Uterus (tissue), 4 donors: ENCODE data around the gene RAPSN. TPM values are rescaled to one million over a fixed set of nuclear protein-coding genes. Genes with fewer than 3 reads are reported as not detected.

Source experiments
- DNase-seq, 2 donors: peaks; one replicate each; pipeline ENCODE4 v3.0.0-alpha.2; 2019 to 2020
- H3K27ac ChIP-seq, 2 donors: fragments of 200-600 bp; sonication (generic); 1 replicate in 1 of 2; 2 replicates in 1 of 2; pipeline ENCODE4 v1.5.1; 2016 to 2018
- H3K27me3 ChIP-seq, 2 donors: fragments of 200-600 bp; sonication (generic); one replicate each; pipeline ENCODE4 v1.5.1; 2018 to 2019; ENCODE audit warnings: control low read depth in 1 of 2
- H3K36me3 ChIP-seq, 2 donors: fragments of 200-600 bp; sonication (generic); one replicate each; pipeline ENCODE4 v1.5.1; 2019; ENCODE audit warnings: control low read depth in 1 of 2
- H3K4me1 ChIP-seq, 2 donors: fragments of 200-600 bp; sonication (generic); one replicate each; pipeline ENCODE4 v1.5.1; 2018 to 2019; ENCODE audit warnings: control low read depth in 1 of 2
- H3K4me3 ChIP-seq, 2 donors: fragments of 200-600 bp; sonication (generic); 1 replicate in 1 of 2; 2 replicates in 1 of 2; pipeline ENCODE4 v1.5.1; 2018 to 2019; ENCODE audit warnings: mild to moderate bottlenecking in 1 of 2
- H3K9me3 ChIP-seq, 2 donors: fragments of 200-600 bp; sonication (generic); one replicate each; pipeline ENCODE4 v1.5.1; 2019; ENCODE audit warnings: control low read depth in 1 of 2
- POLR2A ChIP-seq, 2 donors: fragments of 450-650 bp; IDR thresholded peaks; one replicate each; pipeline ENCODE4 v1.6.1; 2016; ENCODE audit warnings: antibody characterized with exemption in 2 of 2, mild to moderate bottlenecking in 1 of 2, moderate library complexity in 1 of 2
- intact Hi-C: fragments of 100-400 bp; cut with DNase I; formaldehyde crosslinking; loops from one replicate; pipeline ENCODE4 v1.15.1; 2023; ENCODE audit warnings: low total_unique reads
- total RNA-seq, 4 donors: library from RNA; depleted of rRNA in 3 of 4; stranded (reverse); fragments of >200 nt in 3 of 4; gene quantifications; one replicate each; pipeline versions ENCODE4 v1.1.0 to v1.2.4, GENCODE V29; 2014 to 2023
- TF ChIP-seq, protein P1 (sequence below), 4 experiments: fragments of 200-600 bp in 2 of 4; fragments of 450-650 bp in 2 of 4; sonication (generic) in 2 of 4; IDR thresholded peaks; one replicate each; pipeline ENCODE4 v1.5.1; 2016 to 2019; ENCODE audit warnings: antibody characterized with exemption in 4 of 4, mild to moderate bottlenecking in 2 of 4, moderate library complexity in 1 of 4
- donor health status: DM: yes; HTN: yes; CAD: no.

RAPSN gene
- total RNA-seq, 4 donors from 2014 or later = 0.41 TPM; not detected in 3

DNA sequence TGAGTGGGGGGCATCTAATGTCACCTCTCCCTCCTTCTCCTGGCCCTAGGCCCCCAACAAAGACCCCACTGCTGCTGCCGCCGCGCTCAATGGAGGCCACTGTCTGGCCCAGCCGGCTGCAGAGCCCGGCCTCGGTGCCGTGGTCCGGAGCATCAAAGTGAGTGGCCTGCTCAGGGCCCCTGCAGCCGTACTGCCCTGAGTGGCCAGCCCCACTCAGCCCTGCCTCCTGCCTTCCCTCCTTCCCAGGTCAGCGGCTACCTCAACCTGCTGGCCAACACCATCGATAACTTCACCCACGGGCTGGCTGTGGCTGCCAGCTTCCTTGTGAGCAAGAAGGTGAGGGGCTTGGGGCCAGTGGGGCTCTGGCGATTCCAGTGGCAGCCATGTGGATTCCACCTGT is 35.6 kb downstream of the RAPSN start:
- Histone ChIP-seq H3K36me3 (no peaks in the 10 kb centered on the region), H3K27me3 (no peaks in the 10 kb centered on the region), H3K4me1 (peaks cover 4 to 42% of the 10 kb centered on the region in 2 donors), H3K27ac (peak overlapping the region; percentile 86 to 87), H3K9me3 (no peaks in the 10 kb centered on the region), H3K4me3 (no peak overlapping the region)
- no peak for TF ChIP-seq POLR2A (IDR thresholded peaks at IDR 0.05)
- TF ChIP-seq, protein P1, sequence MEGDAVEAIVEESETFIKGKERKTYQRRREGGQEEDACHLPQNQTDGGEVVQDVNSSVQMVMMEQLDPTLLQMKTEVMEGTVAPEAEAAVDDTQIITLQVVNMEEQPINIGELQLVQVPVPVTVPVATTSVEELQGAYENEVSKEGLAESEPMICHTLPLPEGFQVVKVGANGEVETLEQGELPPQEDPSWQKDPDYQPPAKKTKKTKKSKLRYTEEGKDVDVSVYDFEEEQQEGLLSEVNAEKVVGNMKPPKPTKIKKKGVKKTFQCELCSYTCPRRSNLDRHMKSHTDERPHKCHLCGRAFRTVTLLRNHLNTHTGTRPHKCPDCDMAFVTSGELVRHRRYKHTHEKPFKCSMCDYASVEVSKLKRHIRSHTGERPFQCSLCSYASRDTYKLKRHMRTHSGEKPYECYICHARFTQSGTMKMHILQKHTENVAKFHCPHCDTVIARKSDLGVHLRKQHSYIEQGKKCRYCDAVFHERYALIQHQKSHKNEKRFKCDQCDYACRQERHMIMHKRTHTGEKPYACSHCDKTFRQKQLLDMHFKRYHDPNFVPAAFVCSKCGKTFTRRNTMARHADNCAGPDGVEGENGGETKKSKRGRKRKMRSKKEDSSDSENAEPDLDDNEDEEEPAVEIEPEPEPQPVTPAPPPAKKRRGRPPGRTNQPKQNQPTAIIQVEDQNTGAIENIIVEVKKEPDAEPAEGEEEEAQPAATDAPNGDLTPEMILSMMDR (IDR thresholded peaks at IDR 0.05) = no peak
- intact Hi-C loops = no loop called here
- DNase-seq = no peak

DNA sequence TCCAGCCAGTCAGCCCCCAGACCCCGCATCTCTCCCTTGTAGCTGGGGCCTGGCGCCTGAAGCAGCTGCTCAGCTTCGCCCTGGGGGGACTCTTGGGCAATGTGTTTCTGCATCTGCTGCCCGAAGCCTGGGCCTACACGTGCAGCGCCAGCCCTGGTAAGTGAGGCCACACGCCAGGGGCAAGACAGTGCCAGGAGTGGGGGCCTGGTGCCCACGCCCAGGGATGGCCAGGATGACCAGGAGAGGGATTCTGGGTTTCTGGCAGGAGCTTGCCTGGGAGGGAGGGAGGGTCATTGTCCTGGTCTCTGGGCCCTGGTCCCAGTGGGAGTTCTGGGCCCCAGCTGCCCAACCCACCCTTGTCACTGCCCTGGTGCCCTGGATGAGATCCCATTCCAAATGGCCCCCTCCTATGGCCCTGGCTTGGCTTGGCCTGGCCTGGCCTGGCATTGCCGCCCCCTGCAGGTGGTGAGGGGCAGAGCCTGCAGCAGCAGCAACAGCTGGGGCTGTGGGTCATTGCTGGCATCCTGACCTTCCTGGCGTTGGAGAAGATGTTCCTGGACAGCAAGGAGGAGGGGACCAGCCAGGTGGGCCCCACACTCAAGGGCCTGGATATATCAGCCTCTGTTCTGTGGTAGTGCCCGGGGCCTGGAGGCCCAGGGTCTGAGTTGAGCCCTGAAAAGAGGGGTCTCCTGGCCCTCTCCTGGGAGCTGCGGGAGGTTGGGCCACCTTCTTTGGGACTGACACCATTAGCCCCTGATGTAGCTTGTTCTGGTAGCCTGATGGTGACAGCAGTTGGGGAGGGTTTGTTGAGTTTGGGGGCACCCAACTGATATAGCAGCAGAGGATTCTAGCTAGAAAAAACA is 36.8 kb downstream of the RAPSN start:
- peak overlapping the region; percentile 3 to 24 for H3K27ac ChIP-seq
- no peaks in the 10 kb centered on the region for H3K9me3 ChIP-seq
- no peaks in the 10 kb centered on the region for H3K27me3 ChIP-seq
- no peak for DNase-seq
- H3K4me3 ChIP-seq = no peak overlapping the region
- TF ChIP-seq, protein P1 (IDR thresholded peaks at IDR 0.05) = peak in 3 of 4 experiments; percentile 37 to 49 (median 49)
- TF ChIP-seq POLR2A (IDR thresholded peaks at IDR 0.05) = no peak
- no peaks in the 10 kb centered on the region for H3K36me3 ChIP-seq
- H3K4me1 ChIP-seq = peaks cover 7 to 48% of the 10 kb centered on the region in 2 donors
- intact Hi-C loops = no loop called here

DNA sequence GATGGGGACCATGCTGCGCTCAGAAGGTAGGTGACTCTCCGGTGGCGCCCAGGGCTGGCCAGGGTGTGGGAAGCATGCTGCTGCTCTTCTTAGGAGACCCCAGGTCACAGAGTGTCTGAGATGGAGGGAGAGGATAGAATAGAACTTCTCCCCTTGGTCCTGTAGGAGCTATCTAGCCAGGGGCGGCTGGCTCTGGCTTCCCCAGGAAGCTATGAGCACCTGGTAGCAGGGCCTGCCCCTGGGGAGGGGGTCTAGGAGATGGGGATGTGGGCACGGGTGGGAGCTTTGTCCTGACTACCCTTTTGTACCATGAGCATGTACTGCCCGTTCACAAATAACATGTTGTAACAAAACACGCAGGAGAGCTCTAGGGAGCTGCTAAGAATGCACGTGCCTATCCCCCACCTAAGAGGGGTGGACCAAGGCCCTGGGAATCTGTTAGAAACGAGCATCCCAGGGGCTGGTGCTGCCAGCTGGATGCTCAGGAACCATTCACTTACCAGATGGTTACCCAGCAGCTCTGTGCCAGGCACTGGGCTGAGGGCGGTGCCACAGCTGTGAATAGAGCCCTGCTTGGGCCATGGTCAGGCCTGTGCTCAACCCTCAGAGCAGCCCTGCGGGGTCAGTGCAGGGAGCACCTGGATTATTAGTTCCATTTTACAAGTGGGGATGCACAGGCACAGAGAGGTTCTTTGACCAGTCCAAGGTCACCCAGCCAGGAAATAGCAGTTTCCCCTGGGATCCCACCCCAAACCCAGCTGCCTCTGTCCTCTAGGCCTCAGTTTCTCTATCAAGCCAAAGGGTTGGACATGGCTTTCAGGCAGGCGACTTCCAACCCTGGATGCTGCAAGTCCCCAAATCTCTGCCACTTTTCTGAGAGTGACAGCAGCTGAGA is 38.3 kb downstream of the RAPSN start:
- no peak for DNase-seq
- no peaks in the 10 kb centered on the region for H3K36me3 ChIP-seq
- intact Hi-C loops = no loop called here
- H3K4me3 ChIP-seq = peak overlapping the region in 1 of 2 donors; percentile 89
- H3K9me3 ChIP-seq = no peaks in the 10 kb centered on the region
- H3K27ac ChIP-seq = peak overlapping the region; percentile 97
- H3K27me3 ChIP-seq = no peaks in the 10 kb centered on the region
- peaks cover 4 to 40% of the 10 kb centered on the region in 2 donors for H3K4me1 ChIP-seq
- TF ChIP-seq, protein P1 (IDR thresholded peaks at IDR 0.05) = no peak
- TF ChIP-seq POLR2A (IDR thresholded peaks at IDR 0.05) = no peak

DNA sequence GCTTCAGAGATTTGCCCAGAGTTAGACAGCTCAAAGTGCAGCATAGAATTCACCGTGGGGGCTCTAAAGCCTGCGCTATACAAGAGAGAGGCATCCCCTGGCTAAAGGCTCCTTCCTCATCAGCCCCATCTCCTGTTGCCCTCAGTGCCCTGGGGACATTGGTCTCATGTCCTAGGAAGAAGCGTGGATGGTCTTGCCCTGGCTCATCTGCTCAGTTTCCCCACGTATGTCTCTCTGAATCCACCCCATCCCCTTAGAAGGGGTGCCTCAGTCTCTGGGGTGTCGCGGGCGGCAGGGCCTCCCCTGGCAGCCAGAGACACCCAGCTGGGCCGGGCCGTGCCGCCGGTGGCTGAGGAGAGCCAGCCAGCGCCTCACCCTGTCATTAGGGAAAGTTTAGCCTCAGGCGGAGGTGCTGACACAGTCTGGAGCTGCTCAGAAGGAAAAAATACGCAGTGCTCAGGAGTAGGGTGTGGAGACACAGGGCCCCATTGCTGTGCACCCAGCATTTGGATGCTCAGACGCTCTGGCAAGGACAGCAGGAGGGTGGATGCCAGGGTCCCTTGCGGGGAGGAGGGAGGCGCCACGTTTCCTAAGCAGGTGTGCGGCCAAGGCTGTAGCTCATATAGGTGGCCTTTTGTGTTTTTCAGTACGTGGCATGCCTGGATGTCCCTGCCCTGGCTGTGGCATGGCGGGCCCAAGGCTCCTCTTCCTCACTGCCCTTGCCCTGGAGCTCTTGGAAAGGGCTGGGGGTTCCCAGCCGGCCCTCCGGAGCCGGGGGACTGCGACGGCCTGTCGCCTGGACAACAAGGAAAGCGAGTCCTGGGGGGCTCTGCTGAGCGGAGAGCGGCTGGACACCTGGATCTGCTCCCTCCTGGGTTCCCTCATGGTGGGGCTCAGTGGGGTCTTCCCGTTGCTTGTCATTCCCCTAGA is 39.2 kb downstream of the RAPSN start:
- H3K4me1 ChIP-seq = peaks cover 3 to 33% of the 10 kb centered on the region in 2 donors
- no peaks in the 10 kb centered on the region for H3K27me3 ChIP-seq
- no peak for DNase-seq
- H3K27ac ChIP-seq = peak overlapping the region; percentile 97
- peak overlapping the region; percentile 77 to 89 for H3K4me3 ChIP-seq
- H3K9me3 ChIP-seq = no peaks in the 10 kb centered on the region
- intact Hi-C loops = no loop called here
- TF ChIP-seq, protein P1 (IDR thresholded peaks at IDR 0.05) = no peak
- no peak for TF ChIP-seq POLR2A (IDR thresholded peaks at IDR 0.05)
- H3K36me3 ChIP-seq = no peaks in the 10 kb centered on the region
